PC-9 (cell line): Measurements from ENCODE around the gene OR12D3. TPM values are rescaled to one million over a fixed set of nuclear protein-coding genes. Genes with fewer than 3 reads are reported as not detected.

Experiments
- BruUV-seq: library from RNA; stranded (reverse); fragments of 400-500 nt; replicated peaks from 2 replicates; lab custom pipeline; 2021; lab: Mats Ljungman, UMichigan
- CTCF ChIA-PET: fragments of 300-600 bp; sonication (Branson Sonifier 250); formaldehyde crosslinking; loops from one replicate; lab custom pipeline; 2022; ENCODE audit warnings: antibody characterized with exemption; lab: Charles Lee
- POLR2A ChIA-PET: fragments of 300-600 bp; sonication (Branson Sonifier 250); formaldehyde crosslinking; loops from one replicate; lab custom pipeline; 2022; ENCODE audit warnings: antibody characterized with exemption; ENCODE audit not compliant: unreplicated experiment; lab: Charles Lee
- DNase-seq, 2 experiments: peaks; one replicate each; pipeline versions ENCODE4 v3.0.0 to v3.0.0-alpha.2; 2015 to 2022; ENCODE audit warnings: mixed read lengths in 1 of 2
- H2AFZ ChIP-seq: fragments of 200-600 bp; sonication (generic); 2 replicates; pipeline ENCODE4 v1.8.1; 2017; ENCODE audit warnings: antibody characterized with exemption
- H3F3A ChIP-seq: fragments of 200-600 bp; sonication (generic); 2 replicates; pipeline ENCODE4 v1.8.1; 2017; ENCODE audit warnings: antibody characterized with exemption, mild to moderate bottlenecking, low read depth; ENCODE audit not compliant: insufficient read depth
- H3K27ac ChIP-seq: fragments of 200-600 bp; sonication (generic); 2 replicates; pipeline ENCODE4 v1.6.1; 2016; ENCODE audit warnings: mixed run types
- H3K27me3 ChIP-seq: fragments of 200-600 bp; sonication (generic); 2 replicates; pipeline ENCODE4 v1.6.1; 2016; ENCODE audit warnings: low read depth, mixed run types; ENCODE audit not compliant: insufficient read depth
- H3K36me3 ChIP-seq: fragments of 200-600 bp; sonication (generic); 2 replicates; pipeline ENCODE4 v1.6.1; 2016; ENCODE audit warnings: low read depth, mixed run types
- H3K4me1 ChIP-seq: fragments of 200-600 bp; sonication (generic); replicated peaks from 2 replicates; pipeline ENCODE4 v1.6.1; 2016; ENCODE audit warnings: mixed run types; ENCODE audit not compliant: insufficient read depth
- H3K4me2 ChIP-seq: fragments of 200-600 bp; sonication (generic); 2 replicates; pipeline ENCODE4 v1.6.1; 2017; ENCODE audit warnings: mixed run types
- H3K4me3 ChIP-seq: fragments of 200-600 bp; sonication (generic); 2 replicates; pipeline ENCODE4 v1.6.1; 2016; ENCODE audit warnings: mixed run types
- H3K79me2 ChIP-seq: fragments of 200-600 bp; sonication (generic); 2 replicates; pipeline ENCODE4 v1.6.1; 2017; ENCODE audit warnings: low read depth, mixed run types
- H3K9me2 ChIP-seq: fragments of 200-600 bp; sonication (generic); 2 replicates; pipeline ENCODE4 v1.8.1; 2017; ENCODE audit warnings: mild to moderate bottlenecking; ENCODE audit not compliant: insufficient read depth
- H3K9me3 ChIP-seq: fragments of 200-600 bp; sonication (generic); 2 replicates; pipeline ENCODE4 v1.8.1; 2016; ENCODE audit warnings: low read depth; ENCODE audit not compliant: insufficient read depth
- H4K20me1 ChIP-seq: fragments of 200-600 bp; sonication (generic); 2 replicates; pipeline ENCODE4 v1.8.1; 2017; ENCODE audit not compliant: insufficient read depth
- CTCF ChIP-seq: fragments of 200-600 bp; sonication (generic); conservative IDR thresholded peaks from 2 replicates; pipeline ENCODE4 v1.6.1; 2017; ENCODE audit warnings: mixed run types, antibody characterized with exemption, mild to moderate bottlenecking, moderate library complexity
- EZH2 ChIP-seq: fragments of 200-600 bp; sonication (generic); IDR thresholded peaks from 2 replicates; pipeline ENCODE4 v1.8.0; 2017; ENCODE audit warnings: antibody characterized with exemption, low read depth
- intact Hi-C: fragments of 100-400 bp; cut with micrococcal nuclease; formaldehyde crosslinking; loops from one replicate; pipeline ENCODE4 v1.10.0; 2022; ENCODE audit not compliant: unreplicated experiment
- total RNA-seq: library from RNA; stranded (reverse); gene quantifications from 2 replicates; pipeline ENCODE4 v1.2.3, GENCODE V29; 2021

OR12D3 gene
- total RNA-seq, 1 experiment from 2014 or later, result not detected

GRCh38 chr6:29399525-29399924 is 24.4 kb upstream of the OR12D3 start:
- no peaks in the 10 kb centered on the region for H3K4me1 ChIP-seq
- no peak overlapping the region for H2AFZ ChIP-seq
- ChIA-PET POLR2A (no interaction called here), CTCF (no interaction called here)
- TF ChIP-seq EZH2 (no peak), CTCF (no peak)
- no peaks in the 10 kb centered on the region for H3K36me3 ChIP-seq
- 0 out of 2 replicates have a peak, but pooled peaks cover 5% of the 10 kb centered on the region for H3K27me3 ChIP-seq
- no peak for DNase-seq
- no peak overlapping the region for H3K27ac ChIP-seq
- BruUV-seq, result no TSS peak
- no peaks in the 10 kb centered on the region for H3K9me2 ChIP-seq
- H3F3A ChIP-seq, result no peaks in the 10 kb centered on the region
- H3K79me2 ChIP-seq, result no peaks in the 10 kb centered on the region
- no peaks in the 10 kb centered on the region for H3K9me3 ChIP-seq
- no peaks in the 10 kb centered on the region for H4K20me1 ChIP-seq
- intact Hi-C loops, result no loop called here
- no peak overlapping the region for H3K4me2 ChIP-seq
- H3K4me3 ChIP-seq, result no peak overlapping the region

- H3K27ac ChIP-seq, result no peak within 1 kb of the TSS
- no peaks in the 10 kb centered on the region for H4K20me1 ChIP-seq
- no peaks in the 10 kb centered on the region for H3K36me3 ChIP-seq
- no peaks in the 10 kb centered on the region for H3K4me1 ChIP-seq
- no peak for TF ChIP-seq EZH2
- no peak for TF ChIP-seq CTCF
- no peaks in the 10 kb centered on the region for H3K9me2 ChIP-seq
- H3K27me3 ChIP-seq, result 0 out of 2 replicates have a peak, but pooled peaks cover 5% of the 10 kb centered on the region
- H3F3A ChIP-seq, result no peaks in the 10 kb centered on the region
- no TSS peak for BruUV-seq
- no peaks in the 10 kb centered on the region for H3K9me3 ChIP-seq
- ChIA-PET POLR2A (no interaction called here), CTCF (no interaction called here)
- no peak within 1 kb of the TSS for H2AFZ ChIP-seq
- H3K79me2 ChIP-seq, result no peaks in the 10 kb centered on the region
- no peak for DNase-seq
- no peak within 1 kb of the TSS for H3K4me2 ChIP-seq
- intact Hi-C loops, result no loop called here
- H3K4me3 ChIP-seq, result no peak within 1 kb of the TSS
These were observed 20.2 kb upstream of the OR12D3 start, which contains the start of gene OR12D2 for GRCh38 chr6:29395331-29395730. TSS of gene OR12D2 (plus strand) at chr6:29395631. CDS start at chr6:29396700, 1,069 bp downstream.

- Histone ChIP-seq H3K4me3 (no peak overlapping the region), H3K27me3 (0 out of 2 replicates have a peak, but pooled peaks cover 4% of the 10 kb centered on the region), H2AFZ (no peak overlapping the region), H3K4me2 (no peak overlapping the region), H3K9me2 (no peaks in the 10 kb centered on the region), H3K27ac (no peak overlapping the region), H3K9me3 (no peaks in the 10 kb centered on the region), H3K36me3 (no peaks in the 10 kb centered on the region), H3K79me2 (no peaks in the 10 kb centered on the region), H3F3A (no peaks in the 10 kb centered on the region), H3K4me1 (no peaks in the 10 kb centered on the region), H4K20me1 (no peaks in the 10 kb centered on the region)
- intact Hi-C loops, result no loop called here
- ChIA-PET CTCF (no interaction called here), POLR2A (no interaction called here)
- TF ChIP-seq EZH2, result no peak
- no peak for TF ChIP-seq CTCF
- BruUV-seq, result no TSS peak
- DNase-seq, result no peak
These were observed 13.4 kb upstream of the OR12D3 start for GRCh38 chr6:29388533-29388932.
